Measurements from ENCODE around the gene TTLL10.

DNA sequence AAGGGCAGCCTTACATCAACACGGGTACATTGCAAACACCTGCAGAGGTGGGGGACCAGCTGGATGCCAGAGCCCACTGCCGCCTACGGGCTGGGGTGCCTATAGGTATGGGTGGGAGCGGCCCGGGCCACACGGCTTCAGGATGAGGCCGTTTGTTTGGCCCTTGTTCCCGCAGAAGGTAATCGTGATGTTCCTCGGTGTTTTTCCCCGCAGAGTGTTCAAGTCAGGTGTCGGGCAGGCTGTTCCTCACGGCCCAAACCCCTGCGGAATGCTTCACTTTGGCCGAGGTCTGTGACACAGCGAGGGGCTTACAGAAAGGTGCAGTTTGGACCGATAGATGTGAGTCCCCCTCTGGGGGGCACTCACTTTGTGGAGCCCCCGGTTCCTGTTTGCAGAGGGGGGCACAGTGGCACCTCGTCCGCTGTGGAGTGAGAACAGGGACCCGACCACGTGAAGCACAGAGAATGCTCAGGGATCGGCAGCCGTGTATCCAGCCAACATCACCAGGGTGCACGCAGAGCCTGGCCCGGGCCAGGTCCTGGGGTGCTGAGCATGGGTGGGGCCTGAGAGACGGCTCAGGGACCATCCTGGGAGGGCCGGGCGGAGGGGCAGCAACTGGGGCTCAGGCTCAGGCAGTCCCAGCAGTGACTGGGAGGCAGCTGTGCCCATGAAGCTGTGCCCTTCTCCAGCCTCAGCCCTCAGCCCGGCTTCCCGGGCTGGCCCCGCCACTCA lies 453 bp upstream of the TTLL10 start:
- no peak for TF ChIP-seq POU2F2 (IDR thresholded peaks at IDR 0.05; ENCODE audit: low read depth, low read length)
- TF ChIP-seq PAX5 (IDR thresholded peaks at IDR 0.05; ENCODE audit: insufficient read depth, low read length, severe bottlenecking) = no peak
